GM19099 (cell line): Measurements from ENCODE around the gene ALX3.

Source experiments
- POLR2A ChIP-seq: IDR thresholded peaks from 3 replicates; pipeline ENCODE4 v1.6.1; 2011; ENCODE audit warnings: low read depth; ENCODE audit not compliant: insufficient read length; ENCODE audit errors: extremely low read depth

The ALX3 gene

DNA sequence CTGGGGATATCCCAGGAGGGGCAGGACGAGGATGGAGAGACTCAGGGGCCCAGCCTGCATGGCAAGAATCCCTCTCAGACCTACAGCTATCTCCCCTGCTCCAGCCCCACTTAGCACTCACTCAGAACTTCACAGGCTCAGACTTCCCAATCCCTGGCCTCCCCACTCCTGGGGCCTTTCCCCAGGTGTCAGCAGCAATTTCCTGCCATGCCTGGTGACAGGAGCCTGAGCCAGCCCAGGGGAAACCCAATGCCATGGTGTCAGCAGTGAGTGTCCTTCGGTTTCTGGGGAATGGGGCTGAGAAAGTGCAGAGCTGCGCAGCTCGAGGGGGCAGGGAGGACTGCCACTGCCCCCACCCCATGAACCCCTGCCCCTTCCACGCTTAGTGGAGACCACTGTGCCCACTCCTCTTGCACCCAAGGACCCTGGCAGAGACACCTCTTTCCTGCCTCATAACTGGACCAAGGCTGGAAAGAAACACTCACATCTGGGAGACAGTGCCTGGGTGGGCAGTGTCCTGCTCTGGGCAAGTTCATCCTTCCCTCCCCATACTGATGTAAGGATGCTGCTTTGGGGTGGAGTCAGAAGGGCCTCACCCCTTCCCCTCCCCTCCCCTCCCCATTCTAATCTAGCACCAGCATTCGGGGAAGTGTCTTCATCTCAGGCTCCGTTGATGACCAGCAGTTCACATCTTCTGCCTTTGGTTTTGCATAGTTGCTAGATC is 24.6 kb upstream of the ALX3 start:
- no peak for TF ChIP-seq POLR2A

- TF ChIP-seq POLR2A: no peak
These were observed 22.5 kb upstream of the ALX3 start for GRCh38 chr1:110092991-110093390.

DNA sequence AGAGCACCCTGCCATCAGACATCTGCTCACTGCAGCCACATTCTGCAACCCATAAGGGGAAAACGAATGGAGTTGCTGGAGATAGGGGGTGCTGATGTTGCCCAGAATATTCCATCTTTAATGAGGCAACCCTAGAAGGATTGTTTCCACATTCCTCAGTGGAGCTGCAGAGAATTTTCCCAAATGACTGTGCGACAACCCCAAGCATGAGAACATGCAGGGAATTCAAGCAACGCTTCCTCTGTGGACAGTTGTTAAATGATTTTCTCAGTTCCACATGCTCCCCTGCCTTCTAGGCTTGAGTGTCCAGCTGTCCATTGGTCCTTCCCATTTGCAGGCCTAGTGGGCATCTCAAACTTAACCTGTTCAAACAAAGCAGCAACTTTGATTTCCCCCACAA is 21.3 kb upstream of the ALX3 start:
- TF ChIP-seq POLR2A: no peak

DNA sequence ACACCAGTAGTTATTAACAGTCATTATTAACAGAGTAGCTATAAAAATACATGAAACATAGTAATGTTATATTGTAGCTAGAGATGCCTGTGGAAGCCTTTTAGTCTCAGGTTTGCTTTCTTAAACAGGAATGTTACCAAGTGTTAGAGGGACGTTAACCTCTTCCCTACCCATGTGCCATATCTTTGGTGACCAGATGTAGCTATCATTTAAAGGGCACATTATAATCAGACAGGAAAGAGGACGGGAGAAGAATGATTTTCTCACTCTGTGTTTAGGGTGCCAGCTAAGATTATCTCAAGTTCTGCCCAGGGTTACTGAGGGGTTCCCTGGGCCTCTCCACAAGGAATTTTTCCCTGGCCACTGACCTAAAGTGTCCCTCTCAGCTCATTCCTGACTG is 20.9 kb upstream of the ALX3 start:
- TF ChIP-seq POLR2A: no peak

DNA sequence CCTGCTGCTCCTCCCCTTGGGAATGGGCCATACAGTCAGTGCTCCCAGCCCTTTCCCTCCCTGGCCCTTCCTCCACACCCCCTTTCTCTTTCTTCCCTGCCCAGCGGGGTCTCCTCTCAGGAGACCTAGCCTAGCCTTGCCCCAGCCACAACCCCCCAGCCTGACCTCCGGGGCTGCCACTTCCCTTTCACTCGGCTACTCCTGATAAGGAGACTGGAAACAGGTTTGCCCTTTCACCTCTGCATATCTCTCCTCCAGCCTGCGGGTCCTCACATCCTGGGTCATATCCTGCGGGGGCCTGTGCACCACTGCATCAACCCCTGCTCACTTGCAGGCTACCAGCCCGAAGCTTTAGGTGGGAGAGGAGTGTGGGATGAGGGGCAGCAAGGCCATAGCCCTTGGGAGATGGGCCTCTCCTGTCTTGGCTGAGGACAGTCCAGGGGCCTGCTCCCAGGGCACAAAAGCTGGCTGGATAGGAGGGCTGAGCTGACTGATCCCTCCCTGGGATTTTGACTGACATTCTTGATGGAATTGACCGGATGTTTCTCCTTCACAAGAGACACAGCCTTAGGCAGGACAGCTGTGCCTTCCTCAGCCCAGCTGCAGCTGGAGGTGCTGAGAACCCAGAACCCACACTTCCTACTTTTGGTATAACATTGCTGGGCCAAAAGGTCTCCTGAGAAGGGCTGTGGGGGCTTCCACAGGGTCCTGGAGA is 19.2 kb upstream of the ALX3 start:
- no peak for TF ChIP-seq POLR2A

GRCh38 chr1:110088739-110089316 is 18.4 kb upstream of the ALX3 start:
- TF ChIP-seq POLR2A: no peak

GRCh38 chr1:110087812-110088738 is 17.6 kb upstream of the ALX3 start:
- no peak for TF ChIP-seq POLR2A

DNA sequence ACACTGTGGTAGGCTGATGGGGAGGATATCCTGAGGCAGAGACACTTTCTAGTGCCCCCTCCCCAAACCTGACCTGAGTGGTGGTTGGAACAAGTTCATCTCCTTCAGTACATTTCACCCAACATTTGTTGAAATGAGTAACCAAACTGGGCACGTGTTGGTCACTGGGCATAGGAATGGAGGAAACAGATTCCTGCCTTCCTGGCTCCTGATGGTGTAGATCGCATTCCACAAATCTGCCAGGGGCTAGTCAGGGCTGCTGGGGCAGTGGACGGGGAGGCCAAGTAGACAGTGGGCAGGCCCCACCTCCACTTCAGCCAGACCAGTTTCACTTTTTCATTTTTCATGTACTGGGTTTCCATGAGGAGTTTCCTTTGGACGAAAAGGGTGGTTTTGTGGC is 16.5 kb upstream of the ALX3 start:
- TF ChIP-seq POLR2A: no peak

DNA sequence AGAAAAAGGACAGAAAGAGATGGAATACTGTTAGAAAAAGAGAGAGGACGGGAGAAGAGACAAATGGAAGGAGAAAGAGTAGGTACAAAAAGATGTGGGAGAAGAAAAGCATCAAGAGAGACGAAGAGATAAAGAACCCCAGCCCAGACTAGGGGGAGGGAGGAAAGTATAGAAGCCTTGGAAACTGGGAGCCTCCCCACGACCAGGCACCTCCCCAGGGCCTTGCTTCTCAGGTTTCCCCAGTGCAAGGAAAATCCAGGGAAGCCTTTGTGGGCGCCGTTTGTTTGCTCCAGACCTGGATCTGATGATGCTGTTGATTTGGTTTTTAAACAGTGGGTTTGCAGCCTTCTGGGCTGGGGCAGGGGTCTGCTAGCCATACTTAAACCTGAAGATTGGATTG is 15.2 kb upstream of the ALX3 start:
- TF ChIP-seq POLR2A: no peak

GRCh38 chr1:110084227-110085078 is 14.0 kb upstream of the ALX3 start:
- TF ChIP-seq POLR2A: no peak

- no peak for TF ChIP-seq POLR2A
These were observed 13.4 kb upstream of the ALX3 start for GRCh38 chr1:110083866-110084226.

GRCh38 chr1:110083061-110083865 is 12.8 kb upstream of the ALX3 start:
- TF ChIP-seq POLR2A: no peak

- no peak for TF ChIP-seq POLR2A
These were observed 12.0 kb upstream of the ALX3 start for GRCh38 chr1:110082477-110082876.
